ENCODE measurements around the gene CUX1. TPM values are rescaled to one million over a fixed set of nuclear protein-coding genes. Genes with fewer than 3 reads are reported as not detected.
A peak's percentile ranks its signal among the peaks of the same experiment; 100 is the strongest.

CUX1 gene
- polyA plus RNA-seq, 1 experiment: 29.7 TPM

- no peak for DNase-seq (ENCODE audit: low read depth, low spot score)
- Histone ChIP-seq H3K9me3 (ENCODE audit: control insufficient read depth, insufficient read depth, low read length) (no peaks in the 10 kb centered on the region), H3K4me3 (ENCODE audit: low read depth, low read length) (no peak overlapping the region), H3K27ac (ENCODE audit: low read depth, low read length) (no peak overlapping the region), H3K27me3 (ENCODE audit: control insufficient read depth, insufficient read depth, low read length) (no peaks in the 10 kb centered on the region)
- ChIA-PET POLR2A (interaction anchor here (0.6 kb wide), 1 partner anchor 143 kb away, joined by 5 read pairs; no protein-coding TSS in a partner anchor), CTCF (no interaction called here)
- TF ChIP-seq CTCF (IDR thresholded peaks at IDR 0.05; ENCODE audit: low read depth, low read length): no peak
These were observed 61.5 kb downstream of the CUX1 start for GRCh38 chr7:101878938-101879337.

- CTCF ChIA-PET: no interaction called here
- no peak for TF ChIP-seq CTCF (IDR thresholded peaks at IDR 0.05; ENCODE audit: low read depth, low read length)
- H3K27ac ChIP-seq (ENCODE audit: low read depth, low read length): no peak overlapping the region
These were observed 62.1 kb downstream of the CUX1 start for GRCh38 chr7:101879565-101879964.

GRCh38 chr7:101880282-101881054, 63.0 kb downstream of the CUX1 start:
- H3K27ac ChIP-seq (ENCODE audit: low read depth, low read length): peak overlapping the region; percentile 60
- DNase-seq (ENCODE audit: low read depth, low spot score): no peak
- ChIA-PET POLR2A (no interaction called here), CTCF (no interaction called here)
- TF ChIP-seq CTCF (IDR thresholded peaks at IDR 0.05; ENCODE audit: low read depth, low read length): no peak
- no peaks in the 10 kb centered on the region for H3K27me3 ChIP-seq (ENCODE audit: control insufficient read depth, insufficient read depth, low read length)
- H3K9me3 ChIP-seq (ENCODE audit: control insufficient read depth, insufficient read depth, low read length): no peaks in the 10 kb centered on the region
- H3K4me3 ChIP-seq (ENCODE audit: low read depth, low read length): no peak overlapping the region

More at GRCh38 chr7:101879565-101879964, 62.1 kb downstream of the CUX1 start:
- Histone ChIP-seq H3K4me3 (ENCODE audit: low read depth, low read length) (no peak overlapping the region), H3K9me3 (ENCODE audit: control insufficient read depth, insufficient read depth, low read length) (no peaks in the 10 kb centered on the region), H3K27me3 (ENCODE audit: control insufficient read depth, insufficient read depth, low read length) (no peaks in the 10 kb centered on the region)
- POLR2A ChIA-PET: no interaction called here
- no peak for DNase-seq (ENCODE audit: low read depth, low spot score)

DNA sequence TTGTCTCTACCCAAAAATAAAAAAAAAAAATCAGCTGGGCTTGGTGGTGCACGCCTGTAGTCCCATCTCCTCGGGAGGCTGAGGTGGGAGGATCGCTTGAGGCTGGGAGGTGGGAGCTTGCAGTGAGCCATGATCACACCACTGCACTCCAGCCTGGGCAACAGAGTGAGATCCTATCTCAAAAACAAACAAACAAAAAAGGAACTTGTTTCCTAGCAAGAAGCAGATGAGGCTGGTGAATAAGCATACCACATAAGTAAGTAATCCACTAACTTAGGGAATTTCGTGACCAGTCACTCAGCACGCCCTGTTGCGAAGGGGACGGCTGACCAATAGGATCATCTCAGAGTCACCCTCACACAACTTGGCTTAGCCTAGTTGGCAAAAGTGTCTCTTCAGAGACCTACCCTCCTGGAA, 64.6 kb downstream of the CUX1 start:
- no peak for TF ChIP-seq CTCF (IDR thresholded peaks at IDR 0.05; ENCODE audit: low read depth, low read length)
- CTCF ChIA-PET: no interaction called here
- H3K27me3 ChIP-seq (ENCODE audit: control insufficient read depth, insufficient read depth, low read length): no peaks in the 10 kb centered on the region
- POLR2A ChIA-PET: interaction anchor here (1.0 to 1.3 kb wide), 2 partner anchors 10 to 163 kb away, joined by 5 to 8 read pairs; no protein-coding TSS in a partner anchor
- H3K9me3 ChIP-seq (ENCODE audit: control insufficient read depth, insufficient read depth, low read length): no peaks in the 10 kb centered on the region
- H3K4me3 ChIP-seq (ENCODE audit: low read depth, low read length): no peak overlapping the region
- peak overlapping the region; percentile 100 for H3K27ac ChIP-seq (ENCODE audit: low read depth, low read length)
- DNase-seq (ENCODE audit: low read depth, low spot score): peak; percentile 93

All from AG04450 (cell line).